Stimulated activated CD4-positive, alpha-beta T cell treated with anti-CD3 and anti-CD28 coated beads, Interleukin-4, amount 100 ng/mL, for 24 hours (primary cell): Measurements from ENCODE around the gene DSCAML1.
A peak's percentile ranks its signal among the peaks of the same experiment; 100 is the strongest.
"Not testable (repeated sequence)": the region's sequence is repeated elsewhere in the genome, so short reads cannot be mapped to it uniquely, and the experiment has no call there.

Source experiments
- DNase-seq: peaks from one replicate; pipeline ENCODE4 v3.0.0-alpha.2; 2020

Gene DSCAML1

DNA sequence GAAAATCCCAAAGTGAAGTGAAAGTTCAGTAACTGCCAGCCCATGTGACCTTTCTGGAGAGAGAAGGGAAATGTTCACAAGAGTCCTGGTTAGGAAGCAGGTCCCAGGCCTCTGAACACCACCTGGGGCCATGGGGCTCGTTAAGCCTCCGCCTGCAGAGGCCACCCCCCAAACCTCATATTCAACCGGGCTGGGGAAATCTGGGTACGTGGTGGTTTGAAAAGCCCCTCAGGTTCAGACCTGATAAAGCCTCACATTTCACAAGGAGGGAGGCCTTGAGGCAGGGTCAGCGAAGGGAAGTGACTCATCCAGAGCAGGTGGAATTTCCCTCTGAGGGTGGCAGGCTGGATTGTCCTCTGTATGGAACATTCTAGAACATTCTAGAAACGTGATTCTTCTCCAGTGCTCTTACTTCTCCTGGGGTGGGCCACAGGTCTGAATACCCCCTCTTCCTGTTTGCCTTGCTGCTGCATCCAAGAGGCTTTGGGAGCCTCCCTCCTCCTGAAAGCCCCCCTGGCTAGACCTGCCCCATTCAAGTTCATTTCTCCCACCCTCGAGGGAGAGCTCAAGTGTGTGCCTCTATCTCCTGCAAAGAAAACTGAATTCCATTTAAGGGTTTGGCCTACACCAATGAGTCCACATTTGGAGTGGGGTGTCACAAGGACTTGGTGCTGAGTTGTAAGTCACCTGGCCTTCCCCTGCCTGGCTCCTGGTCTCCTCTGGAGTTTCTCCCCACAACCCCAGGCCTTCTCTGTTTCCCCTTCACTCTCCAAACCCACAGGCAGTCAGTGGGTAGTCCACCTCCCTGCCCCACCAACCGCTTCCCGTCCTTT lies 21.2 kb upstream of the DSCAML1 start:
- DNase-seq = peak; percentile 61

DNA sequence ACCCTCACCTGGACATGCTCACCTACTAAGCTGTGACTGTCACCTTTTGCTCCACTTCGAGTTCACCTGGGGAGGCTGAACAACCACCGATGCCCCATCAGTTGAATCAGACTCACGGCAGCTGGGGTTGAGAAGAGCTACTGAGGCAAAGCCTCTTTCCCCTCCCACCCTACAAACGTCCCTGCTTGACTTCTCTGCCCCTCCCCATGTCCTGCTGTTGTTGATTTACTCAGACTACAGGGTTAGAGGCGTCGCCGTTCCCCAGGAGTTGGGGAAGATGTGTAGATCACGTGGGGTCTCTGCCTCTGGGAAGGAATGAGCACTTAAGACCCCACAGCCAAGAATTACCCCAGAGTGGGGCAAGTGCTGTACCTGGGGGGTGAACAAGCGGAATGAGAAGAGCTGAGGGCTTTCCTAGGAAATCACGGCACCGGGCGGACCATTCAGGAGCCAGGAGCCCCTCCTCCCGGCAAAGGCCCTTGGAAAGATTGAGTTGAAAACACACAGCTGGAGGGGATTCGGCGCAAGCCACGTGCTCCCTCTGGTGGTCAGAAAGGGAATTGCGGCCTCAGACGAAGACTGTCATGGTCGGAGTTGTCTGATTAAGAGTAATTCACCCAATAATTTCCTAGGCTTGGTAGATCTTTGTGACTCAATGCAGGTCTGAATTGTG lies 20.5 kb upstream of the DSCAML1 start:
- peak; percentile 92 for DNase-seq

DNA sequence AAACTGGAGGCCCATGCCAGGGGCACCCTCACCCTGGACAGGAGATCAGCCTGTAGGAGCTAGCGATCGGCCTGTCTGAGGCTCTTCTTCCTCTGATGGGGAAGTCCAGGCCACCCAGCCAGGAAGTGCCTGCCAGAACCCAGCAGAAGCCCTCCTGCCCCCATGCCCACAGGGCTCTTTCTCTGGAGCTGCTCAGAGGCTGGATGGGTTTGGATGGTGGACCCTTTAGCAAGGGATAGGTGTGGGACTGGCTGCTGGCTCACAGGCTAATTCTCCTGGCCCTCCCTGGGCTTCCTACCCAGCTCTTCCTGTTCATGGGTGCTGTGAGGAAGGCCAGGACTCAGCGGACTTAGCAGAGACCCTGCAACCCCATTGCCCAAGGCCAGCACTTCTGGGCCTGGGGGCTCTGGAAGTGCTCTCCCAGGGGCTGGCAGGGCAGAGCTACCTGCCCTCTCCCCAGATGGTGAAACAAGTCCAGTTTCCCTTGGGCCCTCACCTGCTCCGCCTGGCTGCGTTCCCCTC lies 19.9 kb upstream of the DSCAML1 start:
- DNase-seq = no peak

DNA sequence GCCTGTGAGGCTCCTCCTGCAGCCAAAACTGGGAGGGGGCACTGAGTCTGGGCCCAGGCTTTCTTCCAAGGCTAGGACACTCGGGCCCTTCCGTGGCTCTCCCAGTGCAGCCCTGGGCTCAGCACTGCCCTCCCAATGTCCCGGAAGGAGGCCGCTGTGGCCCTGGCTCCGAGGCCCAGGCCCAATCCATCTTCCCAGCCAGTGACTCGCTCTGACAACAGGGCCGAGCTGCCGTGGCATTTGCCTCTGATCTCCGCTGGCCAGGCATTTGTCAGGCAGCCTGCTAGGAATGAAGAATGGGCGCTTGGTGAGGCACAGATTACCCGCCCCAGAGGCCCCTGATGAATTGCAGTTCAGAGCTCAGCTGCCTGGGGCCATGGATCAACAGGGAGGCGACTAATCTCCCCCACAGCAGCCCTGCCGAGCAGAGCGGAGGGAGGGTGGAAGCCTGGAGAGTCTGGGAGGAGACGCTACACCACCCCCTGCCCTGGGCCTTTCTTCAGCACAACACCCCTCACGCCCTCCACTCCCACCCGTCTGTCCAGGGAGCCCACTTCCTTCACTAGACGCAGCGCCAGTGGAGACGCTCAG lies 19.2 kb upstream of the DSCAML1 start:
- no peak for DNase-seq

DNA sequence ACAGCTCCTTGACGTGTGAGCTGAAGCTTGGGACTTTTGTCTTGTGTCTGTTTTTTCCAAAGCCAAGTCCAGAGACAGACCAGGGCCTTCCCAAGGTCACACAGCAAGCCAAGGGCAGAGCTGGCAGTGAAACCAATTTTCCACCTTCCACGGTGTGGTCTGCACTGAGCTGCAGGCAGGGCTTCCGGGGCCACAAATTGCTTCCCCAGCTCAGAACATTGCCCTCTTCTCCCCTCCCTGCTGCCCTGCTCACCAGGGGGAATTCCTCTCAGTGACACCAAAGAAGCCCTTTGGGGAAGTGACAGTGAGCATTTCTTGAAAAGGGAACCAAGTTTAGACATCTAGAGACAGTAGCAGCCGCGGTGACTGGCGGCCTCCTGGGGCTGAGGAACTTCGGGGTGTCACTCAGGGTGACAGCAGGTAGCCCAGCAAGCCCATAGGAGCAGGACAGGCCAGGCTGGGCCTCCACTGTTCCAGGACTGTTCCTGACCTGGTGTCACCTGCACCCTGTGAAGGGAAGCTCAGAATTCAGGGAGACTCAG lies 18.3 kb upstream of the DSCAML1 start:
- DNase-seq = peak; percentile 70

DNA sequence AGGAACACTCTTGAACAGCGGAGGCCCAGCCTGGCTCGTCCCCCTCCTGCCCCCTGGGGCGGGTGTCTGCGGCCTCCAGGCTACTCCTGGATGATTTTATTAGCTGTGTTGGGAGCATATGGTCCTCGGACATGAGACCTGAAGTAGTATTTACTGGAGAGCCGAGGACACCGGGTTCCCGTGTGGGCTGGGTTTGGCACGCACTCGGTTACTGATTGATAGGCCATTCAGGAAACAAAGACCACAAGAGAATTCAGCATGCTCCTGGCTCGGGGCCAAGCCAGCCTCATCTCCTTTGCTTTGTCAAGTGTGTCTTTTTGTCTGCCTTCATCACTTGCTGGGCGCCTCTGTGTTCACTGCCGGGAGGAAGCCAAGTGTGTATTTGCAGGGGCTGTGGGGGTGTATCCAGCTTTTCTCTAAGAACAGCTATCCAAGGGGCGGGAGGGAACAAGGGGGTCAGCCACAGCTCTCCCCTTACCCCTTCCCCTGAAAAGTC lies 17.8 kb upstream of the DSCAML1 start:
- DNase-seq = peak; percentile 73

DNA sequence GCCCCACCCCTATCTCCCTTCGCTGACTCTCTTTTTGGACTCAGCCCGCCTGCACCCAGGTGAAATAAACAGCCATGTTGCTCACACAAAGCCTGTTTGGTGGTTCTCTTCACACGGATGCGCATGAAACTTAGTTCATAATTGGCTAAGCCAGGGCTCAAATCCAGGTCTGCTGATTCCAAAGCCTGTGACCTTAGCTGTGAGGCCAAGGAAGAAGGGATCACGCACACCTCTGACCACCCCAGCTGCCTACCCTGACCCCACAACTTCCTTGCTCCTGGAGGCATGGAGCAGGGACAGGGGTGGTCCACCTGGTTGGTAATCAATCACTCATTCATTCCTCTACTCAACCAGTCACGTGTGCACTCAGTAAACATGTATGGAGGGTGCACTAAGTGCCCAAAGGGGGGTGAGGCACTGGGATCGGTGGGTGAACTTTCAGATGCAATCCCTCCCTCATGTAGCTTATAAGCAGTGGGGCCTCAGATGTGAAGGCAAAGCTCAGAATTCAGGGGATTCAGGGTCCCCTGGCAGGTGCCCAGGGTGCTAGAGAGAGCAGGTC lies 17.3 kb upstream of the DSCAML1 start:
- no peak for DNase-seq

DNA sequence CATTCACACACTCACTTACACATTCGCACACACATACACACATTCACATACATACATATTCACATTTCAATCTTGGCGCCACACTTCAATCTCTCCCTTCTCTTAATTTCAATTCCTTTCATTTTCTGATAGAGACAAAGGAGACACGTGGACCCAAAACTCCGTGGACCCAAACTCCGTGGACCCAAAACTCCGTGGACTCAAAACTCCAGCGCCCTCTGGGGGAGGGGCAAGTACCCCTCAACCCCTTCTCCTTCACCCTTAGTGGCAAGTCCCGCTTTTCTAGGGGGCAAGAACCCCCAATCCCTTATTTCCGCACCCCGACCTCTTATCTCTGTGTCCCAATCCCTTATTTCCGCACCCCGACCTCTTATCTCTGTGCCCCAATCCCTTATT lies 13.0 kb upstream of the DSCAML1 start:
- DNase-seq = not testable (repeated sequence)

DNA sequence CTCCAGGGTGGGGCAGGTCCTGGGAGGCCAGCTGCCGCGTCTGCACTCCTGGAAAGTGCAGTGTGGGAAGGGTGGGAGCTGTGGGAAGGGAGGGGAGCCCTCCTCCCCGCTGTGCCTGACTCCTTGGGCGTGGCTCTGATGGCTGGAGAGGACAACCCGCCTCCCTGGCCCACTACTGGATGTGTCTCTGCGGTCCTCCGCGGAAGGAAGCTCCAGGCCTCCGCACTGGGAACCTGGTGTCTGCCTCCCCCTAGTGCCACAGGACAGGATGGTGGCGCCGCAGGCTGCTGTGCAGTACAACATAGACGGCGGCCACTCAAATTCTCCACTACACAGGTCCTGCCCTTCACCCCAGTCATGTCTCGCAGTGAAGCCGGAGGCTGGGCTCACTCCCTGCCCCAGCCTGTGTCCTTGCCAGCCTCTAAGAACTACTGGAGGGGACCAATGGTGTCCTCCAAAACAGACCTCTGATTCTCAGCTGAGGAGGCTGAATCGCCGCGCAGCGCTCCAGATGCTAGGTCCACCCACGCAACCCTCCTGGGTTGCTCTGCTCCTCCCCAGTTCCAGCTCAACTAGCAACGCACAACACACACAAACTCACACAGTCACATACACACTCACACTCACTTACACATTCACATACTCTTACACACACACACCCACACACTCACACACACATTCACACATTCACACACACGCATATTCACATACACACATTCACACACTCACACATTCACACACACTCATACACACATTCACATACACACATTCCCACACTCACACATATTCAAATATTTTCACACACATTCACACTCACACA lies 12.4 kb upstream of the DSCAML1 start:
- peak; percentile 50 for DNase-seq

DNA sequence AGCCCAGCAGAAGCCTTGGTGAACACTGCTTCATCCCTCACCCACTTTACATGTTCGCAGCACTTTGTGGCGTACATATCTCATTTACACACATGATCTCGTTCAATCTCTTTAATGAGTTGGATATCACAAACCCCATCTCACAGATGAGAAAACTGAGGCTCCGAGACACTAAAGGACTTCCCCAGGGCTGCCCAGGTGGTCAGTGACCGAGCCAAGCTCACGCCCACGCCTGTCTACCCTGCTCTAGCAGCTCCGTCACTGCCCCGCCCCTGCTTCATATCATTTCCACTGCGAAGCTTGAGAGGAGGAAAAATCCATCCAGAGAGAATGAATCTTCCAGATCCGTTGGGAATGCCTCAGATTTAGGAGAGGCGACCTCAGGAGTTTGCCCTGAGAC lies 11.8 kb upstream of the DSCAML1 start:
- no peak for DNase-seq

DNA sequence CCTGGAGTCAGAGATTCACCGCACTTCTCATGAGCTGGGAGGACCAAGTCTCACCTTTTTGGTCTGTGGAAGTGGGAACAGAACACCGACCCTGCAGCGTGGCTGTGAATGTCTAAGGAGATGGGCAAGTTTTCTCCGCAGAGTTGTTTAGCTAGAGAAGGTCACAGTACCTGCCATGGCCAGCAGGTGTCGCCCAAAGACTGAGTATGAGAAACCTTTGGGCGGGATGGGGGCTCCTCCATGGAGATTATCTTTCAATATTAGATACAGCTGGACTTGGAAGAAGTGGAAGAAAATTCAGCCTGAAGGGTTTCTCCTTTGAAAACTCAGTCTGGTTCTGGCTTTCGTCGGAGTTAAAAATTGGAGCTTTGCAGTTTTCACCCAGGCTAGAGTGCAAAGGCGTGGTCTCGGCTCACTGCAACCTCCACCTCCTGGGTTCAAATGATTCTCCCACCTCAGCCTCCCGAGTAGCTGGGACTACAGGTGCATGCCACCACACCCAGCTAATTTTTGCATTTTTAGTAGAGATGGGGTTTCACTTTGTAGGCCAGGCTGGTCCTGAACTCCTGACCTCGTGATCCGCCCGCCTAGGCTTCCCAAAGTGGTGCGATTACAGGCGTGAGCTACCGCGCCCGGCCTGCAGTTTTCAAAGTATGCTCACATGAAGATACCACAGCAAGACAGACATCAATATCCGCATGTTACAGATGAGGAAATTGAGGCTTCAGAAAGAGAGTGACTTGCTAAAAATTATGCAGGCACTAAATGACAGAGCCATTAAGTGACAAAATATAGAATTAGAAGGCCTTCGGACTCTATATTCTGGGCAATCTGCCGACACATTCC lies 10.7 kb upstream of the DSCAML1 start:
- peak; percentile 83 for DNase-seq

DNA sequence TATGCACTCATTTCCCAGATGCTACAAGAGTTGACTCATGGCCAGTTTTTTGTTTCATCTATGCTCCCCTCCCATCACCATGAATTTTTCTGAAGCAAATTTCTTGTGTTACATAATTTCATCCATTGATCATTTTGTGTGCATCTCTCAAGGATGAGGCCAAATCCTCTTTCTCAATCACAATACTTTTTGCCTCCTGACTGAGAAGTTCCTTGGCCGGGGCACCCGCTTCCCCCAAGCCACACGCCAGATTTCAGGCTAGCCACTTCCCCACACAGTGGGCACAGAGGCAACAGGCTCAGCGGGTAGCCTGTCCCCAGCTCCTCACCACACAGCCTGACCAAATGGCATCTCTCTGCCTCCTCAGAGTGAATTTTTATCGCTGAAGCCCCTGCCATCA lies 9.8 kb upstream of the DSCAML1 start:
- no peak for DNase-seq

DNA sequence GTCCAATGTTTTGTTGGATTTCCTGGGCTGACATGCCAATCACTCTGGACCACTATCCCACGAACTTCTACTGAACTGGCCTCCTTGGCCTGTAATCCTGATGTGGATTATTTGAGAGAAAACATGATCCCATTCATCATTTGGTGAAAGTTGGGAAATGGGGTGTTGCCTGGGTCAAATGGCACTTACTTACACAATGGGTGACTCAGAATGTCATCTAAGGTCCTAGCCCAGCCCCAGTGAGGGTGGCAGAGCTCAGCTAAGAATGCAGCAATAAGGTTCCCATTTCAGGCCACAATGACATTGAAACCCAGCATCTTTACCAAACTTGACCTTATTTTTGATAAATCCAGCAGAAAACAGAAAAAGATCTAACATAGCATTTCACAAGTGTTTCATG lies 8.0 kb upstream of the DSCAML1 start:
- no peak for DNase-seq

DNA sequence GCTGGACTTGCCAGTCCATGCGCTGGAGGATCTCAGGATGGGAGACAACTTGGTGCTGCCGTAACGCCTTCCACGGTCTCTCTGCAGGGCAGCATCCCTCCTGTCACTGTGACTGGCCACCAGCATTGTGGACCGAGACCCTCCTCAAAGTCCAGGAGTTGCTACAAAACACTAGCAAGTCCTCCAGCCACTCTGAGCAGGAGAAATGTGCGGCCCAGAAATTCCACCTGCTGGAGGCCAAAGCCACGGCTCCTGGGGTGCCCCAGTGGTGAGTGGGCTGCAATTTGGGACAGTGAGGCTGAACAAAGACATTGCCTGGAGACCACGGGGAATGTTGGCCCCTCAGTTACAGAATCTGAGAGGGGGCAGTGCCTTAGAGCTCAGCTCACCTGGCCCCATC lies 6.9 kb upstream of the DSCAML1 start:
- DNase-seq = no peak

DNA sequence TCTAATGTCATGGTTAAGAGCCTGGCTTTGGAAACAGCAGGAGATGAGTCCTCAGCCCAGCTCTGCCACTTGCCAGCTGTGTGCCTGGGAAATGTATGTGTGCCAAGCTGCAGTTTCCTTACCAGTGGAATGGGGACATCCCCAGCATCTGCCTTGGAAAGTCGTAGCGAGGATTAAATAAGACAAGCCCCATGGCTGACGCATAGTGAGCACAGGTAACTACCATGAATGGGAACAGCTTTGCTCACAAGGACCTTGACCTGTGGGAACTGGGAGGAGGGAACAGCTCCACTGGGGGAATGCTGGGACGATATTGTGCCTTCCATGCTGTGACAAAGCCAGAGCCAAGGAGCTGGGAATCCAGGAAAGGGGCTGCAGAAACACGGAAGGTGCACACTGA lies 2.6 kb upstream of the DSCAML1 start:
- no peak for DNase-seq

DNA sequence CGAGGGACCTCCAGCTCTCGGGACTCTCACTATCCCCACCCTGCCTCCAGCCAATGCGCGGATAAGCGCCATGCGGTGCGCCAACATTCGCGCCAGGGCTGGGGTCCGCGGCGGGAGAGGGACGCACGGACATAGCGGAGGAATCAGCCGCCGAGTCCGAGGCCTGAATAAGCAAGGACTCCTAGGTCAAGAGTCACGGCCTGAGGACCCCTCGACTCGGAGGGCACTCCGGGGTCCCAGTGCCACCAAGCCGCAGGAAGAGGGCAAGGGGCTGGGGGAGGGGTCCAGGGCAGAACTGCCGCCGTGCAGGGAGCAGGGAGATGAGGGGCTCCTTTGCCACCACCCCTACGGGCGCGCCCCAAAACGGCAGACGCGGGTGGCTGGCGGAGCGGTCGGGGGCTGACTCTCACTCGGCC lies 552 bp downstream of the DSCAML1 start:
- DNase-seq = no peak

DNA sequence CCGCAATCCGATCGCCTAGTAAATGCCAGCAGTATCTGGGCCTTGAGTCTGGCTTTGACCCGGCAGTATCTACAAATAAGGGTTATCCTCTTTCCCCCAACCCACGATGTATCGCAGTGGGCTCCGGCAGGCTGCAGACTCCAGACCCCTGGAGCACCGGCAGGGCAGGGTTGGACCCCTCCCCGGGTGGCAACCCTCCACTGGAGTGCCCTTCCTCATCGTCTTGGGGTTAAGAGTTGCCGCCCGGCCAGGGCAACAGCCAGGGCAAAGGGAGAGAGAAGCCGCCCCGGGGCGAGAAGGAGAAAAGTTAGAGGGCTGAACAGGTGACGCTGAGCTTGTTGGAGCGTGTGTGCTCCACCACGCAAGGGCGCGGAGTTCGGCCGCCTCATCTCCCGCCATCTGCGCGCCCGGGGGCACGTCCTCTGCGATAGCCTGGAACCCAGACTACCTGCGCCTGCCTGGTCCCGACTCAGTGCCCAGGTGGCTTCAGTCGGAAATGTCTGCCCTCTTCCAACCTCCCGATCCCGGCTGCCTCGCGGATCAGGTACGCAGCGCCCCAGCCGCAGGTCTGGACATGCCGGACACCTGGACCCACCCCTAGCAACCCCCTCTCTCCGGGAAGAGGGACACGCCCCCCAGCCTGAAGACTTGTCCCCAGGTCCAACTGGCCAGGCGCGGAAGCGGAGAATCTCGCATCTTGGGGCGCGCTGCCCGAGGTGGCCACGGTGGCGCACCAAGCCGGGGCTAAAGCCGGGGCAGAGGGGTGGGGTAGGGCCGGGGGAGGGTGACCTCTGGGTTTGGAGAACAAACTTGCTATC lies 1.2 kb downstream of the DSCAML1 start:
- no peak for DNase-seq

DNA sequence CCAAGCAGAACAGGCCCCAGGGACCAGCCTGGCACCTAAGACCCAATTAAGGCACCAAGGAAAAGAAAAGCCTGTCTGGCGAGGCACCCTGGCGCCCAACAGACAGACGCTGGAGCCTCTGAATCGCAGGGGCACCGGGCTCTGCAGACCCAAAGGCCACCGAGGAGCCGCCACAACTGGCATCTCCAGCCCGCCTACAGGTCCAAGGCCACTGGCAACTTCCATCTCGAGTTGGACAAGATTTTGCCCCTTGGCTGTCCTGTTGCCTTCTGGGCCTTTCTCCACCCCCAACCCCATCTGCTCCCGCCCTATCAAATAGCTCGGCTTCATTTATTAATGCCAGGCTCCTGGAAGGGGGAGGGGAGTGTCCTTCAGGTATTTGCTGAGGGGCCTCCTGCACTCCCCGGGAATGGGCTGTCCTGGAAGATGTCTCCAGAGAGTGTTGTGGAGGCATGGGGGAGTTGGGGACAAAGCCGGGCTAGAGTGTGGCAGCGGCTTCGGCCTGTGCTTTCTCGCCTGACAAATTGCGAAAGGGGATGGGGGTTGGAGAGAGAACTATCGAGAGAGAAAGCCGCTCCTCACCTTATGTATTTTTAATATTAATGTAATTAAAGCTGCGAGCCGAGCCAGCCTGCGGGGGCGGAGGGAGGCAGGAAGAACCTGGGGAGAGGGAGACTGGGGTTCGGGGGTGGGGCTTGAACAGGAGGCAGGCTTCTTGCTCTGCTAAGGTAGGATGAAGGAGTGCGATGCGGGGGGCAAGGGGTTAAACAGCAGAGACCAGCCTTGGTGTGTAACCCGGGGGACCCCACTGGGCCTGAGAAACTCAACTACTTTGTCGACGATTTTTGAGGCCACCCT lies 2.0 kb downstream of the DSCAML1 start:
- DNase-seq = no peak

DNA sequence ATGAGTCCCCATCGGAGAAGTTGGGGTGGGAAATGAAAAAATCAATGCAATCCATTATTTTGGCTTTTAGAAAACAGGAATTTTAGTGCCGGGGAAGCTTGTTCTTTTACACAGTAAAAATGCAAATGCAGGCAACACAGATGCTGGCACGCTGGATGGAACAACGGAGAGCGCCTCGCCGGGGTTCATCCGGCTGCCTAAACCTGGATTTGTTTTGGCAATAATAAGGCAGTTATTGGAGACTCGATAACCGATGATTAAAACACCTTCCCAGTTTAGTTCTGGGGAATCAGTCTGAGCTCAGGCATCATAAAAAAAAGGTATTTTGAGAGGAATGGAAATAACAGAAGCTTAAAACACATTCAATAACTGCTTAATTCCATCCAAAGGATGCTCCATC lies 2.9 kb downstream of the DSCAML1 start:
- no peak for DNase-seq
